SKM-1 (cell line): ENCODE measurements around the gene R3HCC1L.

Experiments
- DNase-seq: peaks from one replicate; lab custom pipeline; 2025; ENCODE audit not compliant: unreplicated experiment; lab: John Stamatoyannopoulos, UW

The R3HCC1L gene

GRCh38 chr10:98257961-98258360 lies 123.5 kb downstream of the R3HCC1L start:
- no peak for DNase-seq

DNA sequence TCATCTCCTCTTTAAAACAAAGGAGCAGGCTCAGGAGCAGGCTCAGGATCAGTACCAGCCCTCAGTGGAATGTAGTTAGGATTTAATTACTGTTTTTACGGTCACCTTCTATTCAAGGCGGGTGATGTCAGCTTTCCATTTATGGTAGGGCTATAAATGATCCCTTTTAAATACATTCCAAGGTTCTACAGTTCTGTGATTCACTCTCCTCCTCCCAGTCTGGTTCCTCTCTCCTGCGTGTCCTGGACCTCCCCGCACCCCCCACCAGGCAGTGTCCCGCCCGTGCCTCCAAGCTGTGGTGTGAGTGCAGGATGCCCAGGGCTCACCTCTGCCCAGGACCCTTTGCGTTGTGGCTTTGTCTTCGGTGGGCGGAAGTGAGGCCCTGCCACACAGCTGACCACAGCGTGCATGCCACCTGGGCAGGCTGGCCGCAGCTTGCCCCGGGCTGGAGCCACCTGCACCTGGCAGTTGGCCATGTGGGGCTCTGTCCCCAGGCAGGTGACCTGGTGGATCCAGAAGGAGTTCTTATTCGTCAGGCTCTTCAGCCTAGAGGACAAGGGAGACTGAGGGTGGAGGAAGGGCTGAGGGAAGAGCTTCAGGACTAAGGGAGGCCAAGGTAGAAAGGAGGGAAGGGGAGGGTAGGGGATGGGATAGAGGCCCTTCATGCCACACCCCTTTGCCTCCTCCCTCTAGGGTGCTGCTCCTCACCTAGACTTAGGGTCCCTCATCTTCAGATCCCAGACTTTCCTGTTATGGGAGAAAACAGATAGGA lies 124.4 kb downstream of the R3HCC1L start:
- DNase-seq: no peak

DNA sequence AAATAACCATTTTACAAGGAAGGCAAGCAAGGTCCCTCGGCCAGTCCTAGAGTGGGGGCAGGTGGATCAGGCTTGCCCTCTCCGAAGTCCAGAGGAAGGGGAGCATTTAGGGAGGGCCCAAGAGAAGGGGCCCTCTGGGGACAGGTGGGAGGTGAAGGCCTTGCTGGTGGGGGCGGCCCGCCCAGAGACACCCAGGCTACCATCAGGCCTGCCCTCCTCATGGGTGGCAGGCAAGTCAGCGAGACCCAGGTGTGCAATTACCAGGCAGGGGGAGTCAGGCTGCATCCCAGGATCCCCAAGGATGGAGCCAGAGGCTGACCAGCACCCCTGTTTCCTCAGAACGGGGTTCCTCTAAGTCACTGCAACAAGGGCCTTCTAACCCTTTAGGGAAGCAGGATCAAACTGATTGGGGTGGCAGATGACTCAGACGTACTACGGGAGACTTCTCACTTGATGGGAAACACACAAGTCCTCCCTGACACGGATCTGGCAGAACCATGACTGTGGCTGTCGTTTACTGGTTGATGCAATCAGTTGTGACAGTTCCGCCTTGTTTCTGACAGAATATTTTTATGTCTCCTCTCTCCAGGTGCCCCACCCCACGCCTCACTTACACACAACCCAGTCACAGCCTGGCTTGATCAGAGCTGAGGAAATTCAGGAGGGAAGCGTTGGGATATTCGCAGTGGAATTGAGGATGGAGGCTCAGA lies 125.3 kb downstream of the R3HCC1L start:
- peak; percentile 62 for DNase-seq

DNA sequence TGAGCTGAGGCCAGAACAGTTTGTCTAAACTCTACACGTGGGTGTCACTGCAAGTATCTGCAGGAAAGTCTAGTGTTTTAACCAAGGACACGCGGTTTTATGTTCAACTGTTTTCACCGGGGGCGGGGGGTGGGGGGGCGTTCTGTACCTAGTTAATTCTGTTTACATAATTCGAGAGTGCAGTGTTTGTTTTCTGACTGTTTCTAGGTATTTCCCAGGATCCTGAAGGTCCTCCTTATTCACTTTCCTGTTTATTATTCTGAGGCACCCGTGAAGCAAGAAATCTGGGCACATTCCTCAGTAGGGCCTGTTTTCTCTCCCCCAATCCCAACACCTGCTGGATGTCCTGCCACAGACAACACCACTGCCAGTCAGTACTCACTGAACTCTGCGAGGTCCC lies 125.9 kb downstream of the R3HCC1L start:
- DNase-seq: no peak

DNA sequence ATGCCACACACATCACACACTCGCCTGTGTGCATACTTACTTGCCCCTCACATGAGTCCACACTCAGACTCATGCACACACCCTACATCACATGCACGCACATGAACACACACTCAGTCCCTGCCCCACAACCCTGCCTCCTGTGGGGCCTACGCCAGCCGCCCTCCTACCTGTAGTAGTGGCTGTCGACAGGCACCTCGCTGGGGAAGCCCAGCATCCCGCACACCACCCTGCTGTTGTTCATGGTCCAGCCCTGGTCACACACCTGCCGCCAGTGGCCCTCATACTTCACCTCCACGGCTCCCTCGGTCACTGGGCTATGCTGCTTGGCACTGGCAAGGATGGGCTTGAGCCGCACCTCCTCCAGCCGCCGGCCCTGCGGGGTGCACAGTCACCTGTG lies 126.3 kb downstream of the R3HCC1L start:
- DNase-seq: no peak

GRCh38 chr10:98261436-98262277 lies 127.2 kb downstream of the R3HCC1L start:
- no peak for DNase-seq

DNA sequence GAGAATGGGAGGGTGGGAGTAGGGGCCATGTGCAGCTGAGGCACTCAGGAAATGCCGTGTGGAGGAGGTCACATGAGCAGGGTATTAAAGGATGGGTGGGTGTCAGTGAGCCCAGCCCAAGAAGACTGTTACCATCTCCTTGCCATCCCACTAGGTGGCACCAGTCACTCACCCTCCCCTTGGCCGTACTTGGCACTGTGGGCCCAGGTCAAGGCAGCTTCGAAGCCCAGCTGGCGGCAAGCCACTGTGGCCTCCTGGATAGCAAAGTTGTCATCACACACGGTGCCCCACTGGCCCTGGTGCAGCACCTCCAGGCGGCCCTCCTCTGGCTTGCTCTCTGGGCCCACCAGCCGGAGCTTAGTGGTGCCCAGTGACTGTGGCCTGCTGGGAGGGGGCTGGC lies 128.1 kb downstream of the R3HCC1L start:
- peak; percentile 20 for DNase-seq

DNA sequence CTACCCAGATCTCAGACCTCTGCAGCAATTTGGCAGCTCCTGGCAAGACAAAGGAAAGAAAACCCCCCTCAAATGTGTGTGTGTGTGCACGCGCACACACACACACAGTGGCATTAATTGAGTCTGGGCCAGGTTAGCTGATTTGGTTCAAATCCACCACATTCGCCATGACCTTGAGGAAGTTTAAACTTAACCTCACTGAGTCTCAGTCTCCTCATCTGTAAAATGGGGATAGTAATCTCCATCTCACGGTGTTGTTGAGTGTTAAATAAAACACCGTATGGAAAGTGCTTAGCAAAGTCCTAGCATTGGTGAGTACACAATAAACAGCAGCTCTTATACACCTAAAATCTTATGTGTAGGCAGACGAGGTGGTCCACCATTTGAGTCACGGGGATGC lies 128.6 kb downstream of the R3HCC1L start:
- no peak for DNase-seq

GRCh38 chr10:98264378-98265065 lies 130.1 kb downstream of the R3HCC1L start:
- DNase-seq: peak; percentile 84

- DNase-seq: no peak
Measured at GRCh38 chr10:98265403-98266378, 131.2 kb downstream of the R3HCC1L start.

DNA sequence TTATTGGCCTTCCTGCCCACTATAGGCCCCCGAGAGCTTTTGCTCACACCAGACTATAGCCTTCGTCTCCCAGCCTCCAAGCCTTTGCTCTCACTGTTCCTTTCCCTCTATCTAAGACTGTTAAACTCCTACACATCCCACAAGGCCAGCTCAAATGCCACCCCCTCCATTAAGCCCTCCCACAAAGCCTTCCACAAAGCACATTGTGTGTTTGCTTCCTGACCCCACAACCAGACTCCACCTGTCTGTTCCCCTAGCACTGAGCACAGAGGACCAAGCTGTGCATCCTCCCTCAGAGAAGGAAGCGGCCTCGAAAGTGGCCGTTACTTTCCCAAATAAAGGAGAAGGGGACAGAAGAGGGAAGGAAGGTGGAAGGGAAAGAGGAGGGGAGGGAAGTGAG lies 132.2 kb downstream of the R3HCC1L start:
- DNase-seq: no peak

DNA sequence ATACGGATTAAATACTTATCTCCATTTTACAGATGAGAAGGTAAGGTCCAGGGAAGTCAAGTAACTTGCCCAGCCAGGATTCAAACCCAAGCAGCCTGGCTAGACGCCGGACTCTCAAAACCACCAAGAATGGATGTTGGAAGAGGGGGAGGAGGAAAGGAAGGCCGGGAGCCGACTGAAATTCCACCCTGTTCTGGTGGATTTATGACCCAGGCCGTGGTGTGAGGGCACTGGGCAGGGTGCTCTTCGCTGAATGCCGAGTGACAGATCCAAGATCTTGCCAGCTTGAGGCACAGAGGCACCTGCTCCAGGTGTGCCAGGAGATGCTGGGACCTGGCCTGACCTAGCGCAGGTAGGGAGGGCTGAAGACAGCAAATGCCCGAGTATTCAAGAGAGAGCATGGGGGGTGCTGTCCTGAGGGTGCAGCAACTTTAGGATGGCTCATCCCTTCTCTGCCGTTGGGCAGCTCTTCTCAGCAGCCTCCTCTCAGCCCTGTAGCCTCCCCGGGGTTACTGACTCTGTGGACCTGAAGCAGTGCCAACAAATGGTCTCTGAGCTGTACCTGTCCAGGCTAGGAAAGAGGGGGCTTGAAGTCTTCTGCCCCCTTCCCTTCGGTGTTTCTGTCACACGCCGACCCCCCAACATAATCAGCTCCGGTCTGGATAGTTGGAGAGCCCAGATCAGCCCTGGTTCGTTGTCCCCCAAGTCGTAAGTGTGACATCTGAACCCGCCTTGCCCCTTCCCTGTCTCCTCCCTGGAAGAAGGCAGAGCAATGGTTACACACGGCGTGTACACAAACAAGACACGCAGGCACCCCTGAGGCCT lies 132.8 kb downstream of the R3HCC1L start:
- no peak for DNase-seq

DNA sequence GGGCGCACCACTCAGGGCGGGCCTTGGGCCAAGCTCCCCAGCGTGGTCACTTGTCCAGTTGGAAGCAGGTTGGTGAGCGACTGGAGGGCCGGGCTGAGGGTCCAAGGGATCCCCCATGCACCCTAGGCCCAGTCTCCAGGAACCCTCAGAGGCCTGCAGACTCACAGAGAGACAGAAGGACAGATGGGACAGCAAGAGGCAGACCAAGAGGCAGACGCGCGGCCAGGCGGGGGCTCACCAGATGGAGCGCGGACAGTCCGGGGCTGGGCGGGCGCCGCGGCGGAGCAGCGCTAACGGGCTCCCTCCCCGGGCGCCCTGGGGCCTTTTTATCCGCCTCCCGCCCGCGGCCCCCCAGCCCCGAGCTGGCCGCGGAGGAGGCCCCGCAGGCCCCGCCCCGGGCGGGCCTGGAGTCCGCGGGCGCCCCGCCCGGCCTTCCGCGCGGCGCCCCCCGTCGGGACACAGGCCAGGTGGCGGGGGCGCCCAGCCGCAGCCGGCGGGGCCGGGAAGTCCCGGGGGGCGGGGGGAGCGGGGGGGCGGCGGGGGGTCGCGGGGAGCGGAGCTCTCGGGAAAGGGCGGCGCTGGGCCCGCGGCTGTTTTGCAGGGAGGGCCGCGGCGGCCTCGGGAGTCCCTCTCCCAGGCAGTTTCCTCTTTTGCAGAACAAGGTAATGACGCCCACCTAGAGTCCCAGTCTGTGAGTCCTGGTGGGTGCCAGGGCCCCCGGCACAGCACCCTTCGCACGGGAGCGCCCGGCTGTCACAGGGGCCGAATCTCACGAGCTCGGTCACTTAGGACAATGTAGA lies 133.6 kb downstream of the R3HCC1L start, which contains the start of gene LOXL4:
Gene LOXL4, minus strand, starts transcription at position 301 of the 800 bp plus-strand sequence. CDS start 5,175 bp downstream, outside the sequence.
- no peak for DNase-seq

GRCh38 chr10:98268694-98269431 lies 134.4 kb downstream of the R3HCC1L start:
- no peak for DNase-seq

- no peak for DNase-seq
Measured at GRCh38 chr10:98269435-98269912, 135.0 kb downstream of the R3HCC1L start.

GRCh38 chr10:98270073-98270740 lies 135.8 kb downstream of the R3HCC1L start:
- no peak for DNase-seq

- DNase-seq: no peak
Measured at GRCh38 chr10:98270786-98271185, 136.3 kb downstream of the R3HCC1L start.
